Mammary epithelial cell (primary cell): ENCODE data around the gene MOB1A.

Experiments
- EZH2 ChIP-seq: IDR thresholded peaks from 2 replicates; pipeline ENCODE4 v1.6.1; 2012; ENCODE audit warnings: low read length, inconsistent platforms, borderline replicate concordance
- TF ChIP-seq, protein P1 (sequence below), 2 donors: IDR thresholded peaks in 1 of 2; conservative IDR thresholded peaks in 1 of 2; 2 replicates each; pipeline ENCODE4 v1.5.1; 2011 to 2012; ENCODE audit warnings: inconsistent platforms in 2 of 2, low read length in 2 of 2, mild to moderate bottlenecking in 2 of 2, control low read depth in 1 of 2, low read depth in 1 of 2; ENCODE audit not compliant: insufficient read depth in 1 of 2; ENCODE audit errors: extremely low read depth in 1 of 2

DNA sequence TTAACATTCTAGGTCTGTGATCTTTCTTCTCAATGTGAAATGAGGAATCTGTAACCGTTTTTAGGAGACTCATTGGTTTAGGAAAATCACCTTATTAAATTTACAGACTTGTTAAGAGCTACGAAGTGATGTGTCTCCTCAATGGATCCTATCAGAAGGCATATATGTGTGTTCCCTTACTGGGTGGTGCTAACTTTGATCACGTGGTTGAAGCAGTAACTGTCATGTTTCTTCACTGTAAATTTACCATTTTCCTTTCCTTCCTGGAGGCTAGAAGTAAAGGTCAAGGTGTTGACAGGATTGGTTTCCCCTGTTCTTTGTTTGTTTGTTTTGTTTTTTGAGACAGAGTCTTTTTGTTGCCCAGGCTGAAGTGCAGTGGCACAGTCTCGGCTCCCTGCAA, 18.4 kb upstream of the MOB1A start:
- TF ChIP-seq, protein P1, sequence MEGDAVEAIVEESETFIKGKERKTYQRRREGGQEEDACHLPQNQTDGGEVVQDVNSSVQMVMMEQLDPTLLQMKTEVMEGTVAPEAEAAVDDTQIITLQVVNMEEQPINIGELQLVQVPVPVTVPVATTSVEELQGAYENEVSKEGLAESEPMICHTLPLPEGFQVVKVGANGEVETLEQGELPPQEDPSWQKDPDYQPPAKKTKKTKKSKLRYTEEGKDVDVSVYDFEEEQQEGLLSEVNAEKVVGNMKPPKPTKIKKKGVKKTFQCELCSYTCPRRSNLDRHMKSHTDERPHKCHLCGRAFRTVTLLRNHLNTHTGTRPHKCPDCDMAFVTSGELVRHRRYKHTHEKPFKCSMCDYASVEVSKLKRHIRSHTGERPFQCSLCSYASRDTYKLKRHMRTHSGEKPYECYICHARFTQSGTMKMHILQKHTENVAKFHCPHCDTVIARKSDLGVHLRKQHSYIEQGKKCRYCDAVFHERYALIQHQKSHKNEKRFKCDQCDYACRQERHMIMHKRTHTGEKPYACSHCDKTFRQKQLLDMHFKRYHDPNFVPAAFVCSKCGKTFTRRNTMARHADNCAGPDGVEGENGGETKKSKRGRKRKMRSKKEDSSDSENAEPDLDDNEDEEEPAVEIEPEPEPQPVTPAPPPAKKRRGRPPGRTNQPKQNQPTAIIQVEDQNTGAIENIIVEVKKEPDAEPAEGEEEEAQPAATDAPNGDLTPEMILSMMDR (conservative IDR thresholded peaks at IDR 0.05 in 1 of 2, IDR thresholded peaks at IDR 0.05 in 1 of 2; ENCODE audit: extremely low read depth in 1 of 2, insufficient read depth in 1 of 2, low read depth in 1 of 2, low read length in 2 of 2) = no peak
- TF ChIP-seq EZH2 = no peak
